ENCODE measurements around the gene RFPL3. TPM values are rescaled to one million over a fixed set of nuclear protein-coding genes. Genes with fewer than 3 reads are reported as not detected.

Gene RFPL3
- total and polyA plus RNA-seq, 2 experiments from 2014 or later = not detected

DNA sequence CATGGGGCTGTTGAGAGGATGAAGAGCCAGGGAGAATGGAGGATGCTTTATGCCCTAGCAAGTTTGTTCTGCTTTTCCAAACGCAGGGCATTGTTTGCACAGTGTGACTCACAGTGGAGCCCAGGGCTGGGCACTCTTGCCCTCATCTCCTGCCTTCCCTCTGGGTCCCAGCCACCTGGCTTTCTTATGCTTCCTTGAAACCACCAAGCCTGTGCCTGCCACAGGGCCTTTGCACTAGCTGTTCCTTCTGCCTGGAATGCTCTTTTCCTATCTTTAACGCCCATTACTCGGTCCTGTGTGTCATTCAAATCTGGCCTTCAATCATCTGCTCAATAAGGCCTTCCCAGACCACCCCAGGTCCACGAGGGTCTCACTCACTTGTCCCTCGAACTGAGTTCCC is 46.9 kb upstream of the RFPL3 start:
- Histone ChIP-seq H3K36me3 (replicated peaks; ENCODE audit: insufficient read depth, low read depth) (no peaks in the 10 kb centered on the region), H2AFZ (no peak overlapping the region), H3K4me3 (no peak overlapping the region), H3K27me3 (no peaks in the 10 kb centered on the region), H3K9me3 (ENCODE audit: low read depth) (no peaks in the 10 kb centered on the region), H3K27ac (no peak overlapping the region), H4K20me1 (ENCODE audit: insufficient read depth, poor library complexity, severe bottlenecking) (no peaks in the 10 kb centered on the region), H3K4me1 (ENCODE audit: insufficient read depth) (no peaks in the 10 kb centered on the region), H3K4me2 (no peak overlapping the region), H3K9me2 (replicated peaks; ENCODE audit: insufficient read depth) (no peaks in the 10 kb centered on the region), H3K79me2 (no peaks in the 10 kb centered on the region)
- 76% methylated on average over 5 of the region's 5 CpGs for WGBS (ENCODE audit: low lambda C conversion rate, missing lambda C conversion rate)
- TF ChIP-seq, protein P1, sequence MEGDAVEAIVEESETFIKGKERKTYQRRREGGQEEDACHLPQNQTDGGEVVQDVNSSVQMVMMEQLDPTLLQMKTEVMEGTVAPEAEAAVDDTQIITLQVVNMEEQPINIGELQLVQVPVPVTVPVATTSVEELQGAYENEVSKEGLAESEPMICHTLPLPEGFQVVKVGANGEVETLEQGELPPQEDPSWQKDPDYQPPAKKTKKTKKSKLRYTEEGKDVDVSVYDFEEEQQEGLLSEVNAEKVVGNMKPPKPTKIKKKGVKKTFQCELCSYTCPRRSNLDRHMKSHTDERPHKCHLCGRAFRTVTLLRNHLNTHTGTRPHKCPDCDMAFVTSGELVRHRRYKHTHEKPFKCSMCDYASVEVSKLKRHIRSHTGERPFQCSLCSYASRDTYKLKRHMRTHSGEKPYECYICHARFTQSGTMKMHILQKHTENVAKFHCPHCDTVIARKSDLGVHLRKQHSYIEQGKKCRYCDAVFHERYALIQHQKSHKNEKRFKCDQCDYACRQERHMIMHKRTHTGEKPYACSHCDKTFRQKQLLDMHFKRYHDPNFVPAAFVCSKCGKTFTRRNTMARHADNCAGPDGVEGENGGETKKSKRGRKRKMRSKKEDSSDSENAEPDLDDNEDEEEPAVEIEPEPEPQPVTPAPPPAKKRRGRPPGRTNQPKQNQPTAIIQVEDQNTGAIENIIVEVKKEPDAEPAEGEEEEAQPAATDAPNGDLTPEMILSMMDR (IDR thresholded peaks at IDR 0.05; ENCODE audit: poor library complexity) = no peak
- TF ChIP-seq EZH2 (IDR thresholded peaks at IDR 0.05; ENCODE audit: borderline replicate concordance) (no peak), EZH2phosphoT487 (IDR thresholded peaks at IDR 0.05; ENCODE audit: low read depth, severe bottlenecking, unreplicated experiment) (no peak)
- no peak for DNase-seq (ENCODE audit: low spot score)

DNA sequence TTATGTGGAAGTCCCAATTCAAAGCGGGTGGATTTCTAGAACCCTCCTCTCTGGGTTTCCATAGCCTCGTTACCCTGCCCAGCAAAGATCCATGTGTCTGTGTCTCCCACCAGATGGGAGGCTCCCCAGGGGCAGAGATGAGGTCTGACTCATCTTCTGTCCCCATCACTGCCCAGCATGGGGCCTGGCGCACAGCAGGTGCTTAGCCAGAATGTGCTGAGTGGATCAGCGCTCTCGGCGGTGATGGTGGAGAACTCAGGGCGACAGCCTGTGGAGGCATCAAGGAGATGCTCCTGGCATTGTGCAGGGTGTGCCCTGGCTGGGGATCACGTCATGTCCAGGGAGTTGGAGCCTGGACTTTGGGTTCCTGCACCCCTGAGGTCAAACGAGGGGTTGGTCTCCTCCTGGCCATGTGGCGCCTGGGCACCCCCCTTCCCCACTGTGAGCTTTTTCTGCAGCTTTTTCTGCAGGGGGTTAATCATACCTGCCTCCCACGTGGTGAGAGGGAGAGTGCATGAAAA is 46.1 kb upstream of the RFPL3 start:
- Histone ChIP-seq H3K27ac (no peak overlapping the region), H4K20me1 (ENCODE audit: insufficient read depth, poor library complexity, severe bottlenecking) (no peaks in the 10 kb centered on the region), H3K9me2 (replicated peaks; ENCODE audit: insufficient read depth) (no peaks in the 10 kb centered on the region), H3K4me1 (ENCODE audit: insufficient read depth) (no peaks in the 10 kb centered on the region), H3K4me2 (no peak overlapping the region), H3K79me2 (no peaks in the 10 kb centered on the region), H3K27me3 (no peaks in the 10 kb centered on the region), H2AFZ (no peak overlapping the region), H3K36me3 (replicated peaks; ENCODE audit: insufficient read depth, low read depth) (no peaks in the 10 kb centered on the region), H3K4me3 (no peak overlapping the region), H3K9me3 (ENCODE audit: low read depth) (no peaks in the 10 kb centered on the region)
- TF ChIP-seq EZH2 (IDR thresholded peaks at IDR 0.05; ENCODE audit: borderline replicate concordance) (no peak), EZH2phosphoT487 (IDR thresholded peaks at IDR 0.05; ENCODE audit: low read depth, severe bottlenecking, unreplicated experiment) (no peak)
- TF ChIP-seq, protein P1 (IDR thresholded peaks at IDR 0.05; ENCODE audit: poor library complexity) = no peak
- WGBS (ENCODE audit: low lambda C conversion rate, missing lambda C conversion rate) = 84% methylated on average over 11 of the region's 11 CpGs
- no peak for DNase-seq (ENCODE audit: low spot score)

DNA sequence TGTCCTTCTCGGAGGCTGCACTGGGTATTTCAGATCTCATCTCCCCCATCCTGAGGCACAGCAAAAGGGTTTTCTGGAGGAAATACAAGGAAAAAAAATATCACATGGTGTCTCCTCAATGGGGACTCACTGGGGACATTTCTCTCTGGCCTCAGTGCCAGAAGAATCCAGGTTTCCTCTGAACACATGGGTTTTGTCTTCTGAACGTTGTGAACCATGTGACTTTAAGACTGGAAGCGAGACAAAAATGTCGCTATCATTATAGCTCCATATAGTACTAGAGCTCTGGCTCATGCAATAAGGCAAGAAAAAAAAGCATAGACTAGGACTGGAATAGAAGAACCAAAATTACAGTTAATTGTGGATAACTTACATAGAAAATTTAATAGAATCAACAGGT is 44.9 kb upstream of the RFPL3 start:
- no peak overlapping the region for H3K4me2 ChIP-seq
- 89% methylated on average over 4 of the region's 4 CpGs for WGBS (ENCODE audit: low lambda C conversion rate, missing lambda C conversion rate)
- no peaks in the 10 kb centered on the region for H3K9me2 ChIP-seq (replicated peaks; ENCODE audit: insufficient read depth)
- no peaks in the 10 kb centered on the region for H3K27me3 ChIP-seq
- no peaks in the 10 kb centered on the region for H3K79me2 ChIP-seq
- no peak for TF ChIP-seq EZH2 (IDR thresholded peaks at IDR 0.05; ENCODE audit: borderline replicate concordance)
- TF ChIP-seq, protein P1 (IDR thresholded peaks at IDR 0.05; ENCODE audit: poor library complexity) = no peak
- no peak for TF ChIP-seq EZH2phosphoT487 (IDR thresholded peaks at IDR 0.05; ENCODE audit: low read depth, severe bottlenecking, unreplicated experiment)
- no peak for DNase-seq (ENCODE audit: low spot score)
- no peaks in the 10 kb centered on the region for H3K9me3 ChIP-seq (ENCODE audit: low read depth)
- no peaks in the 10 kb centered on the region for H3K36me3 ChIP-seq (replicated peaks; ENCODE audit: insufficient read depth, low read depth)
- no peaks in the 10 kb centered on the region for H3K4me1 ChIP-seq (ENCODE audit: insufficient read depth)
- H3K27ac ChIP-seq = no peak overlapping the region
- no peak overlapping the region for H2AFZ ChIP-seq
- H4K20me1 ChIP-seq (ENCODE audit: insufficient read depth, poor library complexity, severe bottlenecking) = no peaks in the 10 kb centered on the region
- no peak overlapping the region for H3K4me3 ChIP-seq

GRCh38 chr22:32313532-32313931 is 44.1 kb upstream of the RFPL3 start:
- no peak overlapping the region for H3K4me3 ChIP-seq
- H2AFZ ChIP-seq = no peak overlapping the region
- no peaks in the 10 kb centered on the region for H3K36me3 ChIP-seq (replicated peaks; ENCODE audit: insufficient read depth, low read depth)

More at GRCh38 chr22:32313532-32313931, 44.1 kb upstream of the RFPL3 start:
- Histone ChIP-seq H3K4me1 (ENCODE audit: insufficient read depth) (no peaks in the 10 kb centered on the region), H3K27me3 (no peaks in the 10 kb centered on the region), H3K79me2 (no peaks in the 10 kb centered on the region), H4K20me1 (ENCODE audit: insufficient read depth, poor library complexity, severe bottlenecking) (no peaks in the 10 kb centered on the region), H3K4me2 (no peak overlapping the region), H3K9me2 (replicated peaks; ENCODE audit: insufficient read depth) (no peaks in the 10 kb centered on the region), H3K9me3 (ENCODE audit: low read depth) (no peaks in the 10 kb centered on the region), H3K27ac (no peak overlapping the region)
- TF ChIP-seq EZH2phosphoT487 (IDR thresholded peaks at IDR 0.05; ENCODE audit: low read depth, severe bottlenecking, unreplicated experiment) (no peak), EZH2 (IDR thresholded peaks at IDR 0.05; ENCODE audit: borderline replicate concordance) (no peak)
- TF ChIP-seq, protein P1 (IDR thresholded peaks at IDR 0.05; ENCODE audit: poor library complexity) = no peak
- no peak for DNase-seq (ENCODE audit: low spot score)
